ENCODE measurements around the gene VAV1.

GRCh38 chr19:6723108-6723618 is 49.3 kb upstream of the VAV1 start:
- no peak for TF ChIP-seq EZH2 (IDR thresholded peaks at IDR 0.05; ENCODE audit: borderline replicate concordance, insufficient read depth, low read length, poor library complexity, severe bottlenecking)
- no peak for TF ChIP-seq POLR2AphosphoS5 (IDR thresholded peaks at IDR 0.05)
- TF ChIP-seq CTCF (IDR thresholded peaks at IDR 0.05; ENCODE audit: poor library complexity, severe bottlenecking): no peak
- TF ChIP-seq EP300 (conservative IDR thresholded peaks at IDR 0.05; ENCODE audit: poor library complexity, severe bottlenecking): no peak
- TF ChIP-seq REST (IDR thresholded peaks at IDR 0.05; ENCODE audit: borderline replicate concordance): no peak
- TF ChIP-seq RAD21 (conservative IDR thresholded peaks at IDR 0.05): no peak
